ENCODE results near the gene PTGES2. TPM values are rescaled to one million over a fixed set of nuclear protein-coding genes. Genes with fewer than 3 reads are reported as not detected.

Gene PTGES2
- total and polyA plus RNA-seq, 9 of the 15 experiments (the other 6 are each of a cell fraction or from before 2014, with no cell fraction given) = 2.4 to 196 (median 90.1) TPM

DNA sequence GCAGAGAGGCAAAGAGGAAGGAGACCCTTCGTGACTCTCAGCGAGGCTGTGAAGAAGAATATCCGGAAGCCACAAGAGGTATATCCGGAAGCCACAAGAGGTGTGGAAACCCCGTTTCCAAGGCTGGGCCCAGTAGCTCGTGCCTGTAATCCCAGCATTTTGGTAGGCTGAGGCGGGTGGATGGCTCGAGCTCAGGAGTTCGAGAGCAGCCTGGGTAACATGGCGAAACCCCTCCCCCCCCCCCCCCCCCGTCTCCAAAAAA is 31.9 kb upstream of the PTGES2 start (continued):
- TF ChIP-seq RREB1 (CRISPR knock-in tag; IDR thresholded peaks at IDR 0.05) = no peak
- TF ChIP-seq HSF4 (CRISPR knock-in tag; IDR thresholded peaks at IDR 0.05; ENCODE audit: borderline replicate concordance) = no peak
- TF ChIP-seq, protein P1, sequence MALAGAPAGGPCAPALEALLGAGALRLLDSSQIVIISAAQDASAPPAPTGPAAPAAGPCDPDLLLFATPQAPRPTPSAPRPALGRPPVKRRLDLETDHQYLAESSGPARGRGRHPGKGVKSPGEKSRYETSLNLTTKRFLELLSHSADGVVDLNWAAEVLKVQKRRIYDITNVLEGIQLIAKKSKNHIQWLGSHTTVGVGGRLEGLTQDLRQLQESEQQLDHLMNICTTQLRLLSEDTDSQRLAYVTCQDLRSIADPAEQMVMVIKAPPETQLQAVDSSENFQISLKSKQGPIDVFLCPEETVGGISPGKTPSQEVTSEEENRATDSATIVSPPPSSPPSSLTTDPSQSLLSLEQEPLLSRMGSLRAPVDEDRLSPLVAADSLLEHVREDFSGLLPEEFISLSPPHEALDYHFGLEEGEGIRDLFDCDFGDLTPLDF (CRISPR knock-in tag; IDR thresholded peaks at IDR 0.05) = peak; percentile 73
- TF ChIP-seq MTF1 (CRISPR knock-in tag; IDR thresholded peaks at IDR 0.05; ENCODE audit: borderline replicate concordance) = peak; percentile 7; the same call in 1 of the 2 replicates
- TF ChIP-seq ZBTB9 (CRISPR knock-in tag; IDR thresholded peaks at IDR 0.05) = peak; percentile 76; the same call in 1 of the 2 replicates
- peak in 1 of 2 experiments; percentile 10; a peak in 1 of 4 replicates for TF ChIP-seq FOXA3 (CRISPR knock-in tag; conservative IDR thresholded peaks at IDR 0.05 in 1 of 2, IDR thresholded peaks at IDR 0.05 in 1 of 2)
- TF ChIP-seq PHB (CRISPR knock-in tag; IDR thresholded peaks at IDR 0.05) = no peak
- TF ChIP-seq, protein P2, sequence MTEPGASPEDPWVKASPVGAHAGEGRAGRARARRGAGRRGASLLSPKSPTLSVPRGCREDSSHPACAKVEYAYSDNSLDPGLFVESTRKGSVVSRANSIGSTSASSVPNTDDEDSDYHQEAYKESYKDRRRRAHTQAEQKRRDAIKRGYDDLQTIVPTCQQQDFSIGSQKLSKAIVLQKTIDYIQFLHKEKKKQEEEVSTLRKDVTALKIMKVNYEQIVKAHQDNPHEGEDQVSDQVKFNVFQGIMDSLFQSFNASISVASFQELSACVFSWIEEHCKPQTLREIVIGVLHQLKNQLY (CRISPR knock-in tag; conservative IDR thresholded peaks at IDR 0.05) = no peak
- TF ChIP-seq E2F6 (IDR thresholded peaks at IDR 0.05; ENCODE audit: borderline replicate concordance in 1 of 2, extremely low read depth in 1 of 2, insufficient read depth in 1 of 2, insufficient read length in 1 of 2, low read depth in 1 of 2, low read length in 1 of 2, poor library complexity in 1 of 2, severe bottlenecking in 1 of 2) = peak; percentile 79 to 87
- TF ChIP-seq, protein P3, sequence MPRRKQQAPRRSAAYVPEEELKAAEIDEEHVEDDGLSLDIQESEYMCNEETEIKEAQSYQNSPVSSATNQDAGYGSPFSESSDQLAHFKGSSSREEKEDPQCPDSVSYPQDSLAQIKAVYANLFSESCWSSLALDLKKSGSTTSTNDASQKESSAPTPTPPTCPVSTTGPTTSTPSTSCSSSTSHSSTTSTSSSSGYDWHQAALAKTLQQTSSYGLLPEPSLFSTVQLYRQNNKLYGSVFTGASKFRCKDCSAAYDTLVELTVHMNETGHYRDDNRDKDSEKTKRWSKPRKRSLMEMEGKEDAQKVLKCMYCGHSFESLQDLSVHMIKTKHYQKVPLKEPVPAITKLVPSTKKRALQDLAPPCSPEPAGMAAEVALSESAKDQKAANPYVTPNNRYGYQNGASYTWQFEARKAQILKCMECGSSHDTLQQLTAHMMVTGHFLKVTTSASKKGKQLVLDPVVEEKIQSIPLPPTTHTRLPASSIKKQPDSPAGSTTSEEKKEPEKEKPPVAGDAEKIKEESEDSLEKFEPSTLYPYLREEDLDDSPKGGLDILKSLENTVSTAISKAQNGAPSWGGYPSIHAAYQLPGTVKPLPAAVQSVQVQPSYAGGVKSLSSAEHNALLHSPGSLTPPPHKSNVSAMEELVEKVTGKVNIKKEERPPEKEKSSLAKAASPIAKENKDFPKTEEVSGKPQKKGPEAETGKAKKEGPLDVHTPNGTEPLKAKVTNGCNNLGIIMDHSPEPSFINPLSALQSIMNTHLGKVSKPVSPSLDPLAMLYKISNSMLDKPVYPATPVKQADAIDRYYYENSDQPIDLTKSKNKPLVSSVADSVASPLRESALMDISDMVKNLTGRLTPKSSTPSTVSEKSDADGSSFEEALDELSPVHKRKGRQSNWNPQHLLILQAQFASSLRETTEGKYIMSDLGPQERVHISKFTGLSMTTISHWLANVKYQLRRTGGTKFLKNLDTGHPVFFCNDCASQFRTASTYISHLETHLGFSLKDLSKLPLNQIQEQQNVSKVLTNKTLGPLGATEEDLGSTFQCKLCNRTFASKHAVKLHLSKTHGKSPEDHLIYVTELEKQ (CRISPR knock-in tag; IDR thresholded peaks at IDR 0.05) = no peak
- no peak for TF ChIP-seq ZC3H8 (IDR thresholded peaks at IDR 0.05)
- no peak for TF ChIP-seq GABPA (tag; conservative IDR thresholded peaks at IDR 0.05; ENCODE audit: low read depth)
- TF ChIP-seq ZNF184 (CRISPR knock-in tag; IDR thresholded peaks at IDR 0.05) = no peak
